ENCODE results near the gene RPL21.
A peak's percentile ranks its signal among the peaks of the same experiment; 100 is the strongest.
"Not testable (repeated sequence)": the region's sequence is repeated elsewhere in the genome, so short reads cannot be mapped to it uniquely, and the experiment has no call there.

RPL21 gene

GRCh38 chr13:27251166-27252091 lies at the start of gene RPL21:
Gene RPL21 (plus strand): TSS chr13:27251558. CDS start chr13:27253777, 2,219 bp downstream.
- DNase-seq: peak; percentile 92

- no peak for DNase-seq
Observed at GRCh38 chr13:27201661-27202060, 49.7 kb upstream of the RPL21 start.

GRCh38 chr13:27203186-27203585 lies 48.2 kb upstream of the RPL21 start:
- DNase-seq: no peak

- DNase-seq: no peak
Observed at GRCh38 chr13:27203854-27204253, 47.5 kb upstream of the RPL21 start.

GRCh38 chr13:27208514-27208913 lies 42.8 kb upstream of the RPL21 start:
- no peak for DNase-seq

- no peak for DNase-seq
Observed at GRCh38 chr13:27211271-27211670, 40.1 kb upstream of the RPL21 start.

GRCh38 chr13:27211771-27212364 lies 39.5 kb upstream of the RPL21 start:
- no peak for DNase-seq

GRCh38 chr13:27213386-27213785 lies 38.0 kb upstream of the RPL21 start:
- DNase-seq: not testable (repeated sequence)

- DNase-seq: not testable (repeated sequence)
Observed at GRCh38 chr13:27217791-27218190, 33.6 kb upstream of the RPL21 start.

GRCh38 chr13:27218861-27219260 lies 32.5 kb upstream of the RPL21 start:
- DNase-seq: not testable (repeated sequence)

- no peak for DNase-seq
Observed at GRCh38 chr13:27219611-27220010, 31.7 kb upstream of the RPL21 start.

GRCh38 chr13:27222100-27222499 lies 29.3 kb upstream of the RPL21 start:
- DNase-seq: not testable (repeated sequence)

GRCh38 chr13:27226991-27227390 lies 24.4 kb upstream of the RPL21 start:
- DNase-seq: no peak

GRCh38 chr13:27228131-27228530 lies 23.2 kb upstream of the RPL21 start:
- DNase-seq: no peak

- no peak for DNase-seq
Observed at GRCh38 chr13:27229642-27230041, 21.7 kb upstream of the RPL21 start.

- DNase-seq: no peak
Observed at GRCh38 chr13:27233964-27234363, 17.4 kb upstream of the RPL21 start.

GRCh38 chr13:27236478-27236877 lies 14.9 kb upstream of the RPL21 start:
- no peak for DNase-seq

GRCh38 chr13:27242702-27243101 lies 8.7 kb upstream of the RPL21 start:
- DNase-seq: no peak

GRCh38 chr13:27245610-27246009 lies 5.7 kb upstream of the RPL21 start:
- DNase-seq: no peak

GRCh38 chr13:27250833-27251165 lies 559 bp upstream of the RPL21 start:
- DNase-seq: no peak

- DNase-seq: no peak
Observed at GRCh38 chr13:27252467-27252866, 1.1 kb downstream of the RPL21 start.

- no peak for DNase-seq
Observed at GRCh38 chr13:27257233-27257568, 5.8 kb downstream of the RPL21 start.

- no peak for DNase-seq
Observed at GRCh38 chr13:27257648-27258253, 6.4 kb downstream of the RPL21 start.

Measured in RPMI8226 (cell line).